HG02943 (cell line): ENCODE measurements around the gene CFAP77.

ENCODE experiments used
- ATAC-seq: cut with Tn5 transposase; IDR thresholded peaks from one replicate; pipeline ENCODE4 v1.9.1; 2021; ENCODE audit warnings: mild to moderate bottlenecking, low read depth, moderate library complexity; ENCODE audit not compliant: unreplicated experiment

The CFAP77 gene

DNA sequence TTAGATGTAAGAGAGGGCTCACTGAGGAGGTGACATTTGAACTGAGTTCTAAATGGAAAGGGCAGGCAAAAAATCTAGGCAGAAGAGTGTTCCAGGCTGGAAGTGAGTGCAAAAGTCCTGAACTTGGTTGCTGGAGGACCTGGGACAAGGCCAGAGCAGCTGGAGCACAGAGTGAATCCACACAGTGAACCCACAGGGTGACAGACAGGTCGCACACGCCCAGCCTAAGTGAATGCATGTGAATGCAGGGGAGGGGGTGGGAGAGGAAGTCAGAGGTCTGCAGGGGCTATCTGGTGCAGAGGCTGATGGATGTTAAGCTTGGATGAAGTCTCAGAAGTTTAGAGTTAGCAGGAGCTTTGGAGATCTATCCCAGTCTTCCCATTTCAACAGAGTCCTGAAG lies 2.8 kb upstream of the CFAP77 start:
- no peak for ATAC-seq

DNA sequence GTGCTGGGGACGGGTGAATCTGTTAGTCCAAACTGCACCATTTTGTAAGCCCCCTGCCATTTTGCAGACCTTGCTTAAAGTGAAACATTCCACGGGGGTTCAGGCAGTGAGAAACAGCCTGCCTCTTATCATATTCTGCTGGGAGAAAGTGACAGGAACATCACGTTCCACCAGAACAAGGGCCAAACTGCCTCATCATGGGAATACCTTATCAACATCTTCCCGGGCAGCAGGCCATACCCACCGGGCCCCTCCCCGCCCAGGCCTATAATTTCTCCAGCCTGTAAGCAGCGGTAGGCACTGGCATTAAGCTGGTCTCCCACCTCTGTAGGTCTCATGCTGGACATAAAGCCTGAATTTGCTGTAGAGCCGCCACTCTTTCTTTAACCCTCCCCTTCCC lies 1.5 kb upstream of the CFAP77 start:
- no peak for ATAC-seq

DNA sequence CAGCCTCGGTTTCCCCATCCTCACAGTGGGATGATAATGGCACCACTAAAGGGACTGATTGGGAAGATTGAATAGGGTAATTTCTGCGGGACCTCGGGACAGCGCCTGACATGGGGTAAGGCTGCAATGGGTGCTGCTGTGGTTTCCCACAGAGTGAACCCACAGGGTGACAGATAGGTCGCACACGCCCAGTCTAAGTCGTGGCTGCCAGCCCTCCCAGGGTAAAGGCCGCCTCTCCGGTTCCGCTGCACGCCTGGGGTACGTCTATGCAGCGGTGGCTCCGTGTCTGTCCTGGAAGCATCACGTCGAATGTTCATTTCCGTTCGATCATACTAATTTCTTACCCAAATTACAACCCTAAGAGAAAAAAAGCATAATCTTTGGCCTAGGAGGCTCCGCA lies 631 bp downstream of the CFAP77 start:
- ATAC-seq, result no peak

DNA sequence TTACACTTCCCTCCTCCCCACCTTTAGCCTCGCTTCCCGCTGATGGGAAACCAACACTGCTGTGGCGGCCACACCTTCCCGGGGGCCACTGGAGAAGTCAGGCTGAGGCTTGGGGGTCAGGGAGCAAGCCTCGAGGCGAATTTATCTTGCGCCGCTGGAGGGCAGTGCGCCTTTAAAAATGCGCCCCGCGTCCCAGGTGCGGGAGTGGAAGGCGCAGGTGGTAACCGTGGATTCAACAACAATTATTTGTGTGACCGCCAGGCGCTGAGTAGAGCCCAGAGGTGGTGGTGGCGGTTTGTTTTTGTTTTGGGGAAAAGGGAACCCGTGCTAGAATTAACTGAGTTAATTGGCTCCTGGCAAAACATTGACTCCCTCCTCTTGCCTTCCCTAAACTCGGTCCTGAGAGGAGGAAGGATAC lies 1.1 kb downstream of the CFAP77 start:
- ATAC-seq, result no peak

DNA sequence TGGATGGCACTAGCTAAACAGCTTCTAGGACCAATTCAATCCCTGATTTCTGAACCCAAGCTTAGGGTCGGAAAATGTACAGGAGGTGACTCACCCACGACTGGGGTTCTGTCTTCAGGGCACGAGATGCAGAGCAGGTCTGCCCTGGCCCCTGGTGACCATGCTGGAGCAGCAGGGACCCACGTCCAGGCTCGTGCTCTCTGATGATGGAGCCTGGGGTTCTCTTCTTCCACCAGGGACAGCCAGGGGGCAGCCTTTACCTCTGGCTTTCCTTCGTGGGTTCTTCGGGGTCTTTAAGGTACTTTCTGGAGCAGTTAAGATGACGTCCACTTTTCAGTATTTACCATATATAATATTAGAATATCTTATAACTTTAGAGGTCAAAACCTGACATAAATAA lies 2.1 kb downstream of the CFAP77 start:
- no peak for ATAC-seq

DNA sequence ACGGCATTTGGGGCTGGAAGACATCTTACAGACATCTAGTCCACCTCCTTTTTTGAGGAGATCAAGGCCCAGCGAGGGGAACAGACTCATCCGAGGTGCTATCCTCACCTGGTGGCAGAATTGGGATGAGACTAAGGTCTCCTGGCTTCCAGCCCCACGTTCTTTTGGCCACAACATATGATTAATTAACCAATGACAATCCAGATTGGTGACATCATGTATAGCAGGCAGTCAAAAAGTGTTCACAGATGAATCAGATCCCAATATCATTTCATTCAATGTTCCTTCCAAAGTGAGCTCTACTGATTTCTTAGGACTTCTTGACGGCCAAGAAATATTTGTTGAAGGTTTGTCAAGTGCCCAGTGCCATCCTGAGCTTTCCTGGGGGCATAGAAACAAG lies 3.9 kb downstream of the CFAP77 start:
- no peak for ATAC-seq

DNA sequence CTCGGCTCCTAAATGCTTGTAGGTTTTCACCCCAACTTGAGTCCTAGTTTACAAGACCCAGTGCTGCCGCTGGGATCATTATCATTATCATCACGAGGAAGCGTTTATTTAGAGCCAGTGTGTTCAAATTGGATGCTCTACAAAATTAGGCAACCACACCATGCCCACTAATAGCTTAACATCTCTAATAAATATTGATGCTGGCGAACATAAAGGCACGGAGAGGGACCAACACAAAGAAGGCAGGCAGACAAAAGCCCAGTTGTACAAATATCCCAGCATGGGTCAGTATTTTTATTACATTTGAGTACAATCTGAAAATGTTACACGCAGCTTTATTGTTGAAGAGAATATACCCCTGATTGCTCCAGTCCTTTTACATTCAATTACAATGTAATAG lies 4.7 kb downstream of the CFAP77 start:
- ATAC-seq, result no peak

DNA sequence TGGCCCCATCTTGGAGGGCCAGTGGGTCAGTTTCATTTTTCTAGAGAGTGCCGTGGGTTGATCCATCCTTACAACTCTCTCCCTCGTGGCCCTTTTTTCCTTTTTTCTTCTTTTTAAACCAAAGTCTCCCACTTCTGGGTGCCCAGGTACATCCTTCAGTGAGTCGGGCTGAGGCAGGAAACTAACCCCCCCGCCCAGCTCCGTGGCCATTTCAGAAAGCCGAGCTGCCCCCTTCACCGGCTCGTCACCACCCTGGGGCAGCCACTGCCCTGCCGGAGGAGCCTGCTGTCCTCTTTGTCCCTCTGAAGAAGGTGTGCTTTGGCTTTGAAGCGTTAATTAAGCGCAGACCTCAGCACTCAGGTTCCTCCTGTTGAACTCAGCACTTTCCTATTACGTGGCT lies 5.2 kb downstream of the CFAP77 start:
- no peak for ATAC-seq

DNA sequence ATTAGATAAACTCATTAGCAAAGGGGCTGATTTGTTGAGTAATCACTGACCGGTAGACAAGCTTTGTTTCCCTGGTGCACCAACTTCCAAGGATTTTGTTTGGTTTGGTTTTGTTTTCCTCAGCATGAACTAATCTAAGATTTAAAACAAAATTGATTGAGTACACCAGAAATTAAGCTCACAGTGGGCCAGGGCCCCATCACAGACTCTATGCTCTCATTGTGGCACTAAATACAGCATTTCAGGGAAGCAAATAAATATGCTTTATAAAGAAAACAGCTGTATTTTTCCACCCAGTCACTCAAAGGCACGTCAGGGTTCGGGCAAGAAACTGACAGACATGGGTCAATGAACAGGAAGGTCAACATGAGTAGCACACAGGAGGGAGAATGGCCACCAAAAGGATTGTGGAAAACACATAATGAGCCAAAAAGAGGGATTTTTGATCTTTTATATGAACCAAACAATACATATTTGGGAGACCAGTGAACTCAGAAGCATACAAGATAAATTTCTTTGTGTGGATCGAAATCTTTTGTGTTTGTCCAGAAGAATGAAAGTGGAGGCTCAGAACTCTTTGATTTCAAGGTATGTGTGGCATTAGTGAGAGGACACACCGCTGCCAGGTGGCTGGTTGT lies 8.8 kb downstream of the CFAP77 start:
- no peak for ATAC-seq

DNA sequence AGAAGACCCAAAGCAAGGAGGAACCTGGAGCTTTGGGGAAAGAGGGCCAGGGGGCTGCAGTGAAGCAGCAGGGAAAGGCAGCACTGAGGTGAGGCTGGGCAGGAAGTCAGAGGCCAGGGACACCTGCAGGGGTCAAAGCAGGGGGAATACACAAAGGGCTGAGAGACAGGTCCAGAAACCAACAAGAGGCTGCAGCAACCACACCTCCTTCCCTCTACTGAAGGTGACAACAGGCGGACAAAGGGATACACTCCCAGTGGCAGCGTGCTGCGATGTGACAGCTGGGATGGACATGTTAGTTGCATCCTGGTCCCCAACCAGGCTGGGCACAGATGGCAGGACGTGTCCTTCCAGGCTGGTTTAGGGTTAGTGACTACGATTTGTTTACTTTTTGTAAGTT lies 12.6 kb downstream of the CFAP77 start:
- no peak for ATAC-seq

DNA sequence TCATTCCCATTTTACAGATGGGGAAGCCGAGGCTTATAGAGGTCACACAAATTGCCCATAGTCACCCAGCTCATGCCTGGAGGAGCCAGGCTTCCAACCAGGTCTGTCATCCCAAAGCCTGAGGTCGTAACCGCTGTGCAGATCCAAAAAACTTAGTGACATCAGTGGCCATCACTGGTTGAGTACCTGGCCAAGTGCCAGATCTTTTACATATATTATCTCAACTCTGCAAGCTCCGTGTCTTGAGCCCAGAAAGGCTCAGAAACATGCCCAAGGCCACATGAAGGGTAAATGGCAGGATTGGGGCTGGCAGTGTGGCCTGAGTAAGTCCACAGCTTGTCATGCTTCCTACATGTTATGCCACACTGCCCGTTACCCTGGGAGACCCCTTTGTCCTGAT lies 13.5 kb downstream of the CFAP77 start:
- no peak for ATAC-seq

DNA sequence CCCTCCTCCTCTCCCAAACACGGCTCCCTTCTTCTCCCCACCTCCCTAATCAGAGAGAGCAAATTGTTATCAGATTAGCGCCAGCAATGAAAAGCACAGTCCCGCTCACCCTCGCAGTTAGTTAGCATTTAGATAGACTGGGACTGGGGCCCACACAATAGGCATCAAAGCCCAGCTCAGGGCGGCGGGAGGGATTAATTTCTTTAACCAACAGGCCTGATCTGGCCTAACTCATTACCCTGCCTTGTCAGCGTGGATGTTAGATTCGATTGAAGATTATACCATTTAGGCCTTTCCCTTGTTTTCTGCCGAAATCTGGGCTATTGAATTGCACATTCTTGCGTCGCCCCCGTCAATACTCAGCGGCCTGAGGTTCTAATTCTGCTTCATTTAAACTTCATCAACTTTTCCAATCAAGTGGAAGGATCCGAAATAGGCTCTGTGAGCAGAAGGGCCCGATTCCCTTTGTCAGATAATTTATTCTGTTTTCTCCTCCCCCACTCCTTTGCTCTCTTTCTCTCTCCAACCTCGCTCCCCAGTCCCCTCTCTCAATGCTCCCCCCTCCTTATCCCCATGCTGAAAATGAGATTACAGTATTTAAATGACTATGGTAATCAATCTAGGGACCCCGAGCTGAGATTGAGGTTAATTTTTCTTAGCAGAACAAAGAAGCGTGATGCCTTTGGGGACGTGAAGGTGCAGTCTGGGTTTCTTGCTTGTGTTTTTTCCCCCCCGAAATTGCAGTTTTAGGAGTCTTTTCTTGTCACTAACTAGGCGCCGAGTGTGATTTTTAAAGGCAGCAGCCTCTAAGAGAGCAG lies 15.1 kb downstream of the CFAP77 start:
- ATAC-seq, result no peak

DNA sequence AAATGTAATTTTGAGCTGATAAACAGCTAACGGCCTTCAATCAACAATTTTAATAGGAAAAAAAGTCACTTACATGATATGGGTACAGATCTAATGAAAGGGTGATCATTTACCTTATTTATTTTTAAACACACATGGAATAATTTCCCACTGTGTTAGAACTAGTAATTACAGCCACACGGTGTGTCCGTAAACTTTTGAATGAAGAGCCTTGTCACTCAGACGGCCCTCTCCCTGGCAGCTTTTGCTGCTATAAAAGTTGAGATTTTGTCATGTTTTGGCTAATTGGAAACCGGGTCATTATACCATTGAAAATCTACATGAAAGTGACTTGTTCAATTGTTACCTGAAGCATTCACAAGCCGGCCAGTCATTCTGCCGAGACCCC lies 15.7 kb downstream of the CFAP77 start:
- ATAC-seq, result no peak

DNA sequence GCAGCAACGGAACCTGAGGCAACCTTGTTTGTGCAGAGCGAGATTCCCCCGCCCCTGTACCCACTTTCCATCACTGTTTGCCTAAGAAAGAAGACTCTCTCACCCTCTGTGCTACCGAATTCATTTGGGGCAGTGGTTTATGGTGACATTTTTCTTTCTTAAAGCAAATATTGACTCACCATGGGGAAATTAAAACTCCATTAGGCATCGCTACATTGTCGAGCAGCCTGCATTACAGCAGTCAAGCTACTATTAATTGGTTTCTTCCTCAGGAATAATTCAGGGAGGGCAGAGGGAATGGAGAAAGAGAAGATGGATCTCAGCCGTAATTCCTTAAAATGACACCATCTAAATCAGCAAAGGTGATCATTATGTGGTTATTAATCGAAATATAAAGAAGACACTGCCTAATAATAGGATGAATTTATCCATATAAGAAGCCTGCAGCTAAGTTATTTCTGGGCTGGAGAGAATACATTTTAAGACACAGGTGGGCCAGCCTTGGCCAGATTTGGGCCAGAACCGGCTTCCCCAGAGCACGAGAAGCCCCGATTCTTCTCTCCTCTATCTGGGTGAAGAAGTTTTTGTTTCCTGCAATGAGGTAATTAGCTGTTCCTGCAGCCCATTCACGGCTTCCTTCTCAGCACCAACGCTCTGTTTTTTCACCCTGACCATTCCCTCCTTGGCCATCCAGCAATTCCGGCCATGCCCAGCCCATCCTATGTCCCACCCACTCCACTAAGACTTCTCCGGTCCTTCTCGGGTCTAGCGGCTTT lies 16.8 kb downstream of the CFAP77 start:
- no peak for ATAC-seq

DNA sequence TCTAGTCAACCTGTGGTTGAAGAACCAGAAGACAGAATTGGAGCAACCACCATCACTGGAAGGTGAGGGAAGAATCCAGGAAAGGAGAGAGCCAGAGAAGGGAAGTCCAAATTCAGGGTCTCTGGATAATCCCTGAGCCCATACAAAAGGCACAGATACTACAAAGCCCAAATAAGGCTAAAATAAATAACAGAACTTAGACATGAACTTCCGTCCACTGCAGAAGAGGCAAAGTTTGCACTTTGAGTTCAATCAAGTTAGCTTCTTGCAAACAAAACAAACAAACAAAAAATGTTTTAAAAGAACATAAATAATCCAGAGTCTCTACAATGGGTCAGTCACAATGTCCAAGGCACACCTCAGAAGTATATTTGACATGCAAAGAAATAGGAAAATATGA lies 21.0 kb downstream of the CFAP77 start:
- no peak for ATAC-seq

DNA sequence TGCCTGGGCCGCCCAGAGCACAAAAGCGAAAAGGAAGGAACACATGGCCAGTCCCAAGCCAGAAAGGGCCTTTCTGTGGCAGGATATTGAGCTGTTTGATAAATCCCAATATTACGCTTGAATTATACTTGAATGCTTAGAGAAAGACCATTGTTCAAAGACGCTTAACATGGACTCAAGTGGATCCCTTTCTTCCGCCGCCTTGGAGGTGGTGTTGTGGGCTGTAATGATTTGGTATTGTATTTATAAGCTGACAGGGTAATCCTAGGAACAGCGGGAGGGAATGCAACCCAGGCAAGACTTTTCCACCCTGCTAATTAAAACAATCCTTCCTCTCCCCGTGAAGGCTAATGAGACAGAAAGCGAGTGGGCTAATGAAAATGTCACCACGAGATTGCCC lies 24.9 kb downstream of the CFAP77 start:
- ATAC-seq, result no peak

DNA sequence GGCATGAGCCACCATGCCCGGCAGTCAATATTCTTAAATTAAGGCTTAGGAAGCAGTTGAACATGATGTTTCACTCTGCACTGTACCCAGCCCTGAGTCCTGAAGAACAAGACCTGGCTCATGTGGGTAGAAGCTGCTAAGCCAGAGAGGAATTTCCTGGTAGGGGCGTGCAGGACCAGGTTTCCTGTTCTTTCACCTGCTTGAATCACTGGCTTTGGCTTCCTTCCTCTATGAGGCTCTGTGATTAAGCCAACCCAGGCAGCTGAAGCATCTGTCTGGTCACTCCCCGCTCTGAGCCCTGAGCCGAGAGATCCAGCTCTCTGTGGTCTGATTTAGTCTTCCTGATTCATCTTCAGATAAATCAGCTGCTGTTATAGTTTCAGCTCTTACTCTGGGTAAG lies 29.1 kb downstream of the CFAP77 start:
- no peak for ATAC-seq

DNA sequence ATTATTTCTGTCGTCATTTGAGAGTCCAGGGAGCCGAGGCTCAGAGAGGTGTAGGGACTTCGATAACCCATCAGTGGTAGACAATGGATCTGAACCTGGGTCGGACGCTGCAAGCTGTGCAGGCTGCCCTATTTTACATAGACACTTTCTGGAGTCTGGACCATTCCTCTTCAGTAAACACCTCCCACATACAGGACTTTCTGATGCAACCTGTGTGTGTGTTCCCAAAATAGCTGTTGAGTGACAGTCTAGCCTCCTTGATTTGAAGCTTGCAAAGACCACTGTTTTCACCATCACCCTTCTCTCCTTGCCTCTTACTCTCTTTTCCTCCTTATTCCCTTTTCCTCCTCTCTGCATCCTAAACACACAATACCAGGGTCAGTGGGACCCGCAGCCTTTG lies 30.7 kb downstream of the CFAP77 start:
- ATAC-seq, result no peak

DNA sequence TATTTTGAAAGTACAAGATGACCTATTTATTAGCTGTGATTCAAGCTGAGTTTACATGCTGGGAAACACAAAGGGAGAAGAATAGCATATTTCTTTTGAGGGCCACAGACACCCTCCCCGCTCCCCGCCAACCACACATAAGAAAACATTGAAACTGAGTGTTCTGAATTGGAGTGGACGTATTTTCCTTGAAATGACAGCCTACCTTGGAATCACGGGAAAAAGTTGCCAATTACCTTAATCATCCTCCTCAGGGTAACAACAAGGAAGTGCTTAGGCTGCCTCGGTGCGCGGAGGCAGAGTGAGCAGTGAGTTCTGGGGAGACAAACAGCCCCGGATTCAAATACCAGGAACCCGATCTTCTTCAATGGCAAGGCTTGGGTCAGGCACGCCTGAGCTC lies 31.4 kb downstream of the CFAP77 start:
- ATAC-seq, result no peak

DNA sequence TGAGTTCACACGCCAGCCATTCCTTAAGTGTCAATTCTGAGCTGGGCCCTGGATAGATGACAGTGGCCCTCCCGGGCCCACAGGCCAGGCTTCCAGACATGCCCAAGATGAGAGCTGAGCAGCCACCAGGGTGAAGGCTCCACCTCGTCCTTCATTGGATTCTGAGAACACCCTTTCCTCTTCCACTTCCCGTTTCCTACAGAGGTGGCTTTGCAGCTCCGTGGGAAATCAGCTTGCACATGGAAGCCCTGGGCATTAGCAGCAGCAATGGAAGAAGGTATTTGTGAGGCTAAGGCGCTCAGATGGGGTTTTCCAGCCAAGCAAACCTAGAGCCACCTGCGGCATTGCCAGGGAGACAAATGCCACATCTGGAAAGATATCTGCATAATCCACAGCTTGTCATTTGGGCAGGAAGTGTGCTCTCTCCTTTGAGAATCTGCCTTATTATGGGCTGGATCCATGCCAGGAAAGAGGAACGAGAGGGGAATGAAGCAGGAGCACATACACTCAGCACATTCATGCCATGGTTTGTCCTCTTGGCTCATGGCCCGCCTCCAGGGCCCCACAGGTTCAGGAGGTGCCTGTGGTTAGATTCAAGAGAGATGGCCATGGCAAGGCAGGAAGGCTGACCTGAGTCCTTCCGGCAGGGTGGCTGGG lies 34.1 kb downstream of the CFAP77 start:
- ATAC-seq, result no peak

DNA sequence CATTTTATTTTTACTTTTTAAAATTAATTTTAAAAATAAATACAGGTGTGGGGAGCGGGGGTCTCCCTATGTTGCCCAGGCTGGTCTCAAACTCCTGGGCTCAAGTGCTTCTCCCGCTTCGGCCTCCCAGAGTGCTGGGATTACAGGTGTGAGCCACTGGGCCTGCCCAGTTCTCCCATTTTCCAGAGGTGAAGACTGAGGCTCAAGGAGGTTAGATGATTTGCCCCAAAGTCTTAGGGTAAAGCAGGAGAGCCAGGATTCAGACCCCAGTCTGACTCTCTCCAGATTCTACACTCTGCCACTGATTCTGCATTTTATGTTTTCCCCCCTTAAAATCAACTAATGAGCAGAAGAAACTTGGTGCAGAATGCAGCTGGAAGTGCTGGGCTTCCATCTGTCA lies 36.9 kb downstream of the CFAP77 start:
- no peak for ATAC-seq
